WTC11 (cell line): ENCODE measurements around the gene HRH1. TPM values are rescaled to one million over a fixed set of nuclear protein-coding genes. Genes with fewer than 3 reads are reported as not detected.

Source experiments
- ATAC-seq: fragments of 200-7000 bp; cut with Tn5 transposase; 2 replicates; pipeline ENCODE4 v1.10.0; 2021; ENCODE audit warnings: mild to moderate bottlenecking, moderate library complexity
- CTCF ChIA-PET: fragments of 300-600 bp; sonication (Branson Sonifier 250); formaldehyde crosslinking; loops from one replicate; lab custom pipeline; 2021; ENCODE audit warnings: antibody characterized with exemption; lab: Charles Lee
- POLR2A ChIA-PET: fragments of 350-600 bp; sonication (Branson Sonifier 250); formaldehyde crosslinking; loops from one replicate; lab custom pipeline; 2021; ENCODE audit warnings: antibody characterized with exemption; lab: Charles Lee
- DNase-seq: peaks from one replicate; pipeline ENCODE4 v3.0.0; 2021; ENCODE audit warnings: low spot score
- H3K27ac Mint-ChIP-seq: 2 replicates; pipeline ENCODE4 v1.8.0; 2021; ENCODE audit warnings: mixed read lengths
- H3K27me3 Mint-ChIP-seq: 2 replicates; pipeline ENCODE4 v1.8.0; 2021; ENCODE audit warnings: low read depth, mild to moderate bottlenecking, moderate library complexity, mixed read lengths
- H3K36me3 Mint-ChIP-seq: 2 replicates; pipeline ENCODE4 v1.8.0; 2021; ENCODE audit warnings: mixed read lengths
- H3K4me1 Mint-ChIP-seq: 2 replicates; pipeline ENCODE4 v1.8.0; 2022; ENCODE audit warnings: mixed read lengths
- H3K4me3 Mint-ChIP-seq: 2 replicates; pipeline ENCODE4 v1.8.0; 2021; ENCODE audit warnings: mild to moderate bottlenecking, moderate library complexity, mixed read lengths
- H3K9me3 Mint-ChIP-seq: 2 replicates; pipeline ENCODE4 v1.8.0; 2021; ENCODE audit warnings: mixed read lengths
- CREM ChIP-seq: sonication (generic); formaldehyde crosslinking; IDR thresholded peaks from 2 replicates; pipeline ENCODE4 v1.8.1; 2022; ENCODE audit warnings: mild to moderate bottlenecking, missing genetic modification reagents, moderate library complexity
- E2F5 ChIP-seq: sonication (generic); formaldehyde crosslinking; IDR thresholded peaks from 2 replicates; pipeline ENCODE4 v1.8.1; 2022; ENCODE audit warnings: mild to moderate bottlenecking, moderate library complexity, missing genetic modification reagents
- ELF4 ChIP-seq: sonication (generic); formaldehyde crosslinking; IDR thresholded peaks from 2 replicates; pipeline ENCODE4 v1.8.1; 2022; ENCODE audit warnings: low read depth, mild to moderate bottlenecking, moderate library complexity, missing genetic modification reagents
- FOXK1 ChIP-seq: sonication (generic); formaldehyde crosslinking; IDR thresholded peaks from 2 replicates; pipeline ENCODE4 v1.8.0; 2022; ENCODE audit warnings: mild to moderate bottlenecking, moderate library complexity, missing genetic modification reagents
- GABPB1 ChIP-seq: sonication (generic); formaldehyde crosslinking; IDR thresholded peaks from 2 replicates; pipeline ENCODE4 v1.8.1; 2023; ENCODE audit warnings: mild to moderate bottlenecking, missing genetic modification reagents
- GRHL2 ChIP-seq: fragments of 250-450 bp; sonication (Bioruptor Pico); IDR thresholded peaks from 2 replicates; pipeline ENCODE4 v1.8.0; 2022; ENCODE audit warnings: mild to moderate bottlenecking, moderate library complexity; ENCODE audit not compliant: insufficient replicate concordance, severe bottlenecking
- GTF2I ChIP-seq: fragments of 250-450 bp; sonication (Bioruptor Pico); conservative IDR thresholded peaks from 2 replicates; pipeline ENCODE4 v1.4.0; 2021; ENCODE audit warnings: mild to moderate bottlenecking
- IRF2 ChIP-seq: sonication (generic); formaldehyde crosslinking; IDR thresholded peaks from 2 replicates; pipeline ENCODE4 v1.8.0; 2022; ENCODE audit warnings: low read depth, missing genetic modification reagents, borderline replicate concordance
- JAZF1 ChIP-seq: fragments of 250-450 bp; sonication (Bioruptor Pico); IDR thresholded peaks from 2 replicates; pipeline ENCODE4 v1.9.0; 2021; ENCODE audit warnings: moderate library complexity, mild to moderate bottlenecking, inconsistent platforms
- NR1H2 ChIP-seq: sonication (generic); formaldehyde crosslinking; IDR thresholded peaks from 2 replicates; pipeline ENCODE4 v1.9.0; 2021; ENCODE audit warnings: mild to moderate bottlenecking, moderate library complexity, missing genetic modification reagents
- PRRX2 ChIP-seq: fragments of 250-450 bp; sonication (Bioruptor Pico); IDR thresholded peaks from 2 replicates; pipeline ENCODE4 v1.8.0; 2021; ENCODE audit warnings: mild to moderate bottlenecking
- RELA ChIP-seq: sonication (generic); formaldehyde crosslinking; IDR thresholded peaks from 2 replicates; pipeline ENCODE4 v1.8.1; 2022; ENCODE audit warnings: missing genetic modification reagents, mild to moderate bottlenecking, borderline replicate concordance
- RORB ChIP-seq: fragments of 250-450 bp; sonication (Bioruptor Pico); IDR thresholded peaks from 2 replicates; pipeline ENCODE4 v1.9.0; 2021; ENCODE audit warnings: mild to moderate bottlenecking
- SMAD4 ChIP-seq: sonication (generic); formaldehyde crosslinking; IDR thresholded peaks from 2 replicates; pipeline ENCODE4 v1.8.0; 2022; ENCODE audit warnings: mild to moderate bottlenecking, missing genetic modification reagents
- TEAD1 ChIP-seq: sonication (generic); formaldehyde crosslinking; IDR thresholded peaks from 2 replicates; pipeline ENCODE4 v1.8.0; 2022; ENCODE audit warnings: mild to moderate bottlenecking, missing genetic modification reagents
- TP53 ChIP-seq: sonication (generic); formaldehyde crosslinking; IDR thresholded peaks from 2 replicates; pipeline ENCODE4 v1.8.1; 2023; ENCODE audit warnings: mild to moderate bottlenecking, missing genetic modification reagents
- ZNF121 ChIP-seq: sonication (generic); formaldehyde crosslinking; IDR thresholded peaks from 2 replicates; pipeline ENCODE4 v1.8.0; 2023; ENCODE audit warnings: missing genetic modification reagents
- ZNF138 ChIP-seq: sonication (generic); formaldehyde crosslinking; conservative IDR thresholded peaks from 2 replicates; pipeline ENCODE4 v1.8.1; 2022; ENCODE audit warnings: mild to moderate bottlenecking, moderate library complexity, missing genetic modification reagents
- ZNF219 ChIP-seq: sonication (generic); formaldehyde crosslinking; IDR thresholded peaks from 2 replicates; pipeline ENCODE4 v1.8.0; 2023; ENCODE audit warnings: missing genetic modification reagents, mild to moderate bottlenecking, borderline replicate concordance
- ZSCAN18 ChIP-seq: fragments of 250-450 bp; sonication (Bioruptor Pico); IDR thresholded peaks from 2 replicates; pipeline ENCODE4 v2.1.2; 2022; ENCODE audit warnings: mild to moderate bottlenecking, moderate library complexity
- total RNA-seq: library from RNA; stranded (reverse); gene quantifications from 3 replicates; pipeline ENCODE4 v1.2.3, GENCODE V29; 2021
- TF ChIP-seq, protein P1 (sequence below): sonication (generic); formaldehyde crosslinking; IDR thresholded peaks from 2 replicates; pipeline ENCODE4 v1.8.1; 2023; ENCODE audit warnings: mild to moderate bottlenecking, moderate library complexity, missing genetic modification reagents
- TF ChIP-seq, protein P2 (sequence below): sonication (generic); formaldehyde crosslinking; IDR thresholded peaks from 2 replicates; pipeline ENCODE4 v1.8.1; 2022; ENCODE audit warnings: mild to moderate bottlenecking, missing genetic modification reagents, moderate library complexity, borderline replicate concordance
- TF ChIP-seq, protein P3 (sequence below): fragments of 250-450 bp; sonication (Bioruptor Pico); IDR thresholded peaks from 2 replicates; pipeline ENCODE4 v1.9.0; 2021; ENCODE audit warnings: moderate library complexity, mild to moderate bottlenecking, inconsistent platforms, borderline replicate concordance

HRH1 gene
- total RNA-seq, 1 experiment from 2014 or later: not detected

- TF ChIP-seq, protein P1, sequence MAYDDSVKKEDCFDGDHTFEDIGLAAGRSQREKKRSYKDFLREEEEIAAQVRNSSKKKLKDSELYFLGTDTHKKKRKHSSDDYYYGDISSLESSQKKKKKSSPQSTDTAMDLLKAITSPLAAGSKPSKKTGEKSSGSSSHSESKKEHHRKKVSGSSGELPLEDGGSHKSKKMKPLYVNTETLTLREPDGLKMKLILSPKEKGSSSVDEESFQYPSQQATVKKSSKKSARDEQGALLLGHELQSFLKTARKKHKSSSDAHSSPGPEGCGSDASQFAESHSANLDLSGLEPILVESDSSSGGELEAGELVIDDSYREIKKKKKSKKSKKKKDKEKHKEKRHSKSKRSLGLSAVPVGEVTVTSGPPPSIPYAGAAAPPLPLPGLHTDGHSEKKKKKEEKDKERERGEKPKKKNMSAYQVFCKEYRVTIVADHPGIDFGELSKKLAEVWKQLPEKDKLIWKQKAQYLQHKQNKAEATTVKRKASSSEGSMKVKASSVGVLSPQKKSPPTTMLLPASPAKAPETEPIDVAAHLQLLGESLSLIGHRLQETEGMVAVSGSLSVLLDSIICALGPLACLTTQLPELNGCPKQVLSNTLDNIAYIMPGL (CRISPR knock-in tag): no peak
Measured at GRCh38 chr3:11276901-11277300, 122.6 kb downstream of the HRH1 start (continued).

DNA sequence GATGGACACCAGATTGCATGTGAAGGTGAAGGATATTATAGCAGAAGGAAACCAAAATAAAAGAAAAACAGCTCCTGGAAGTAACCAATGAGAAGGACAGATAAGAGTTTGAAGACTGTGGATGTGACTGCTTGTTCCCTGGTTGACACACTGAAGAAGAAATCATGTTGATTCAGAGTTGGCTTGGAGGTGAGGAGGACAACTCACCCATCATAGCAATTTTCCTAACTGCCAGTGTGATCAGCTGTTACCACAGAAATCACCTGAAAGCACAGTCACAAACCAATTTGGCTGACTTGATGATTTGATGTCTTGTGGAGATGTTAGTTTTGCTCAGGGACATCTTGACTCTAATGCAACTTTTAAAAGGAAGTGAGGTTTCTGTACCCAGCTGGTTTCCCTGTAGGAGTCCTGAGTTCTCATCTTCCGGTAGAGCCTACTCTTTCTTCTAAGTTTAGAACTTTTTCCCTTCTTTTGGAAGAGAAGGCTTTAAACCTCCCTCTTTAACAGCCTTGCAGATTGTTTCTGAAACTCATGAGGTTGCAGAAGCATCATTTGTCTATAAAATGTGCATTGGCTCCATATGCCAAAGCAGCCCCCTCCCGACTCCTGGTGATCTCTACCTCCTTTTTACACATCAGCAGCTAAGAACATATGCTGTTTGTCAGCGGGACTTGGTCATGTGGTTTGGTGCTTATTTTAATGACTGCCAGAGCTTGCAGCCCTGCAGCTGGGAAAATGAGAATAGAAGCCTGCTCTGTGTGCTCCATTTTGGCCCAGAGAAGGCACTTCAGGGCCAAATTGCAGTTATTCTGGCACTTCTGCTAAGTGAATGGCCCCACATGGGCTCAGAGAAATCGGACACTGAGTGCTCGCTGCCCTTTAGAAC, 128.2 kb downstream of the HRH1 start:
- ChIA-PET POLR2A (no interaction called here), CTCF (no interaction called here)
- Mint-ChIP-seq H3K36me3 (peaks cover 10% of the 10 kb centered on the region), H3K9me3 (peaks cover 4% of the 10 kb centered on the region), H3K27ac (no peak overlapping the region), H3K4me1 (no peaks in the 10 kb centered on the region), H3K4me3 (no peak overlapping the region), H3K27me3 (no peaks in the 10 kb centered on the region)
- DNase-seq (no peak), ATAC-seq (no peak)
- no peak for TF ChIP-seq RELA (CRISPR knock-in tag)
- TF ChIP-seq PRRX2 (CRISPR knock-in tag): no peak
- no peak for TF ChIP-seq ZSCAN18 (CRISPR knock-in tag)
- TF ChIP-seq CREM: no peak
- no peak for TF ChIP-seq TP53 (CRISPR knock-in tag)
- no peak for TF ChIP-seq ZNF219 (CRISPR knock-in tag)
- TF ChIP-seq JAZF1 (CRISPR knock-in tag): no peak
- no peak for TF ChIP-seq IRF2 (CRISPR knock-in tag)
- no peak for TF ChIP-seq GRHL2
- TF ChIP-seq SMAD4 (CRISPR knock-in tag): no peak
- TF ChIP-seq E2F5 (CRISPR knock-in tag): no peak
- TF ChIP-seq FOXK1 (CRISPR knock-in tag): no peak

DNA sequence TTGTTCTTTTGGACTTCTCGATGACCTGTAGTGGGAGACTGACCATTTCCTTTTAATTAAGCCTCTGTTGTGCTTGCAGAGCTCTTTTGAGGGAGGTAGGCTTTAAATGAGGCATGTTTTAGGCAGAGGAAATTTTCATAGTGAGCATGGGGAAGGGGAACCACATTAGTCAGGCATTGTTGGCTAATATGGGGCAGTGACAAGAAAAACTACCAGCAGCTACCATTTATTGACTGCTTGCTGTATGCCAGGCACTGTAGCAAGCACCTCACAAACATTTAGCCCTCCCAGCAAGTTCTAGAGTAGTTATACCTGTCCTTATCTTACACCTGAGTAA, 128.8 kb downstream of the HRH1 start:
- TF ChIP-seq ZSCAN18 (CRISPR knock-in tag) (no peak), ZNF138 (CRISPR knock-in tag) (no peak), GTF2I (CRISPR knock-in tag) (no peak), TP53 (CRISPR knock-in tag) (no peak), GABPB1 (CRISPR knock-in tag) (no peak), TEAD1 (no peak), ELF4 (CRISPR knock-in tag) (no peak), ZNF121 (CRISPR knock-in tag) (no peak), RORB (CRISPR knock-in tag) (no peak), NR1H2 (CRISPR knock-in tag) (no peak)
- TF ChIP-seq, protein P2, sequence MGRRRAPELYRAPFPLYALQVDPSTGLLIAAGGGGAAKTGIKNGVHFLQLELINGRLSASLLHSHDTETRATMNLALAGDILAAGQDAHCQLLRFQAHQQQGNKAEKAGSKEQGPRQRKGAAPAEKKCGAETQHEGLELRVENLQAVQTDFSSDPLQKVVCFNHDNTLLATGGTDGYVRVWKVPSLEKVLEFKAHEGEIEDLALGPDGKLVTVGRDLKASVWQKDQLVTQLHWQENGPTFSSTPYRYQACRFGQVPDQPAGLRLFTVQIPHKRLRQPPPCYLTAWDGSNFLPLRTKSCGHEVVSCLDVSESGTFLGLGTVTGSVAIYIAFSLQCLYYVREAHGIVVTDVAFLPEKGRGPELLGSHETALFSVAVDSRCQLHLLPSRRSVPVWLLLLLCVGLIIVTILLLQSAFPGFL: no peak
- TF ChIP-seq, protein P3, sequence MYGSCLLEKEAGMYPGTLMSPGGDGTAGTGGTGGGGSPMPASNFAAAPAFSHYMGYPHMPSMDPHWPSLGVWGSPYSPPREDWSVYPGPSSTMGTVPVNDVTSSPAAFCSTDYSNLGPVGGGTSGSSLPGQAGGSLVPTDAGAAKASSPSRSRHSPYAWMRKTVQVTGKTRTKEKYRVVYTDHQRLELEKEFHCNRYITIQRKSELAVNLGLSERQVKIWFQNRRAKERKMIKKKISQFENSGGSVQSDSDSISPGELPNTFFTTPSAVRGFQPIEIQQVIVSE (CRISPR knock-in tag): no peak
- H3K4me3 Mint-ChIP-seq: no peak overlapping the region
- DNase-seq (no peak), ATAC-seq (no peak)
- no peaks in the 10 kb centered on the region for H3K4me1 Mint-ChIP-seq
- CTCF ChIA-PET: no interaction called here
- H3K36me3 Mint-ChIP-seq: peaks cover 6% of the 10 kb centered on the region
- peaks cover under 1% of the 10 kb centered on the region; the same call in 1 of the 2 replicates for H3K9me3 Mint-ChIP-seq
- POLR2A ChIA-PET: no interaction called here
- no peaks in the 10 kb centered on the region for H3K27me3 Mint-ChIP-seq
- H3K27ac Mint-ChIP-seq: no peak overlapping the region
